HG02763 (cell line): Measurements from ENCODE around the gene CTSH.
A peak's percentile ranks its signal among the peaks of the same experiment; 100 is the strongest.
"Not testable (repeated sequence)": the region's sequence is repeated elsewhere in the genome, so short reads cannot be mapped to it uniquely, and the experiment has no call there.

Experiments
- ATAC-seq: cut with Tn5 transposase; IDR thresholded peaks from one replicate; pipeline ENCODE4 v1.9.1; 2021; ENCODE audit warnings: mild to moderate bottlenecking, moderate library complexity; ENCODE audit not compliant: unreplicated experiment

Gene CTSH

DNA sequence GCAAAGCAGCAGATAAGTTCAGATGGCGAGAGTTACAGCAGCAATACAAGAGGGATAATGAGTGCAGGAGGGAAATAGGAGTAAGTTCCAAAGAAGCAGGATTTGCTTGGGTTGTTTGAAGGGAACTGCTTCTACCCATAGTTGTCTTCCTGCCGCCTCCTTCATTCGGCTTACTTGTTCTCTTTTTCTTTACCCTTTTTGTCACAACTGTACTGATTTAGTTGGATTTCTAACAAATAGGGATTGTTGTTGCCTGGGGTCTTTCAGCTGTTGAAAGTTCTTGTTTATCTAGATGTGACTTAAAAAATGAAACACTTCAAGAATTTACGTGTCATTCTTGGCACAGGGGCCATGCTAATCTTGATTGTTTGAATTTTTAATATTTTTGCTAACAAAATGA is 46.3 kb downstream of the CTSH start:
- no peak for ATAC-seq

DNA sequence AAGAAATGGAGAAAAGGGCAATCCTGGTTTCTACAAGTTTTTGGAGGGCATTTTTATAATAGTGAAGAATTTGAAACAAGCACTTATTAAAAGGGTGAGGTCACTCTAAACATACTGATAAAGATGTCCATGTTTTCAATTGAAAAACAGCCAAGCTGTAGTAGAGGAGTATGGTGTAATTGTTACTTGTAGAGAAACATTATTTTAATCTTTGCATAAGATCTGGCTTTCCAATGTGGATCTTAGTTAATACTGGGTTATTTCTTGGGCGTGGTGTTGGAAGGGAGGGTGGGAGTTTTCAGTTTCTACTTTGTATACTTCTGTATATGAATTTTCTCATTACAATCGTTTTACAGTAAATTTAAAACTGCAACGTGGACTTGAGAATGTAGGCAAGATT is 49.4 kb downstream of the CTSH start:
- no peak for ATAC-seq

DNA sequence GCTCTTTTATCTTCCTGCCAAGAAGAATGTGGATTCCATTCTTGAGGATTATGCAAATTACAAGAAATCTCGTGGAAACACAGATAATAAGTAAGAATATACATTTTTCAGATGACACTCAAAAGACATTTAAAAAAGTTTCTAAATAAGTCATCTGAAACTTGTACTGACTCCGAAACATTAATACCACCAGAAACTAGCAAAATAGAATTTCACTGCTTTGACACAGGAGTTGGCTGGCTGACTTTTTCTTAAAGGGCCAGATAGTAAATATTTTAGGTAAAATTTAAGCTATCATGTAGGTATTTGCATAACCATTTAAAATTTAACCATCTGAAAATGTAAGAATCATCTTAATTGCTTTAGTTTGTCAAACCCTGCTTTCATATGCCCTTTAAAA is 51.3 kb downstream of the CTSH start:
- ATAC-seq: no peak

DNA sequence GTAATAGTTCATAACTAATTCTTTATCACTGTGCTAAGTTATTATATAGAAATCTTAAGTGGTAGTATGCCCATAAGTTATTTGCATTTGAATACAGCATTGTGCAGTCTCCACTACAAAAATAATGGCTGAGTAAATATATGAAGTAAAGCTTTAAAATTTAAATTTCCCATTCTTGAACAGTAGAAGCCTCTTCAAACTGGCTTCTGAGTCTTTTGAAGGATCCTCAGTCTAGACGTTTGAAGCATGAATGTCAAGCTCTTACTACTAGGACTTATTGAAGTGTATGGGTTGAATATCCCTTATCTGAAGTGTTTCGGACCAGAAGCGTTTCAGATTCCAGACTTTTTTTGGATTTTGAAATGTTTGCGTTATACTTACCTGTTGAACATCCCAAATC is 55.8 kb downstream of the CTSH start:
- no peak for ATAC-seq

DNA sequence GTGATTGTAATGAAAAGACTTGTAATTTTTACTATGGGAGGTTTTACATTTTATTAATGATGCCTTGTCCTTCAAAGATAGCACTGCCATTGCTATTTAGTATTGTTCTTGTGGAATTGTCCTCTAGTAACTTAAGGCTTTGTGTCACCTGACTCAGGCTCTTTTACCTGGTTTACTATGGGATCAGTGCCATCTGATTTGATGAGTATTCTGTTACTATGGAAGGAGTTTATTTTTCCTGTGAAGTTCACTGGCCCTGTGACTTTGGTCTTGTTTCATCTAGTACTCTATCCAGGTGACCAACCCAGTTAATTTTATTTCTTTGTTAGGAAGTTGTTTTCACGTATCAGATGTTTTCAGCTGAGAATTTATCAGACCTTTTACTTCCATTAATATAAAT is 63.2 kb downstream of the CTSH start:
- ATAC-seq: no peak

DNA sequence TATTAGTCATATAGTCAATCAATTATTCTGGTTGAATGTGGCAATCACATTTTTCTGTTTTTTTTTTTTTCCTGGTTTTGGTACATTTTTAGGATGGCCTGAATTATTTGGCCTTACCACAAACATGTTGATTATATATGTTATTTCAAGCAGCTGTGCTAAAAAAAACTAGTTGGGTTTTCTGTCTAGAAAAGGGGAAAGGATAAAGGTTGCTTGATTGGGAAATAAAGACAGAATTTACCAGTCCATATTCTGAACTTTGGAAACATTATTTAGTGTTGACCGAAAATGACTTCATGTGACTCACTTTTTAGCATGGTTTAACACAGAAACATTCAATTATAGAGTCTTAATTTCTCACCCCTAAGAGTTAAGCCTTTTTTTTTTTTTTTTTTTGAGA is 64.0 kb downstream of the CTSH start:
- ATAC-seq: no peak

DNA sequence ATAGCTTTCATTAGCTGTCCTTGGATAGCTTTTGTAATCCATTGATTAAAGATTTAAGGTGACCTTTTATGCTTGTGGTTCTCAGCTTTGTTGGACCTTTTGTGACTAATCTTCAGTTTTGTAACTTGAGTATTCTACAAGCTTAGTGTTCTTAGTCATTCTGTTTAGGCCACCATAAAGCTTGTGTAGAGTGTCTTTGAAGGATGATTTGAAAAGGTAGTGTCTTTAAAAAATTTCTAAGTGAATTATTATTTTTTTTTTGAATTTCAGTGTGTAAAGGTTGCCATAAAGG is 64.7 kb downstream of the CTSH start:
- ATAC-seq: no peak

DNA sequence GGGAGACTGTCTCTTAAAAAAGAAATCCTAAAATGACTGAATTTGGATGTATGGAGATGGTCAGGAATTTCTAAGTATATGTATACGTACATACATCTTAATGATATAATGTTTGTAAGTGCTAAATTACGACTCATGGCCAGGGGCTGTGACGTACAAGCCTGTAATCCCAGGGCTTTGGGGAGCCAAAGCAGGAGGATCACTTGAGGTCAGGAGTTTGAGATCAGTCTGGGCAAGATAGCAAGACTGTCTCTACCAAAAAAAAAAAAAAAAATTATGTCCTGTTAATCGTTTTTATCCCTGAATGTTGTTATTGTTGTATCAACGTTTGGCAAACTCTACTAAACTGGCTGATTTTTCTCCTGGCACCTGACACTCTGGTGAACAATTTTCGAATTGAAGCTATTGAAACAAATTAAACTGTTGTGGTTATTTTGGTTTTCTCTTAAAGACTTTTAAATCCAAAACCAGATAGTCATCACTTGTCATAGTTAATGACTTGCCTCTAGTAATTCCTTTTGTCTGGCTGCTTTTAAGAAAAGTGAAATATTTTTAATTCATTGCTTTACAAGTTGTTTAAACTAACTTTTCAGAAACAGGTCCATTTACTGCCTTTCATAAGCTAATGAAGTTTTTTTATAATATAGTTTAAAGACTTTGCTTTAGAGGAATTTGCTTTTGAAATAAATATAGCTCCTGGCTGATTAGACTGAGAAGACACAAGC is 65.2 kb downstream of the CTSH start:
- ATAC-seq: no peak

DNA sequence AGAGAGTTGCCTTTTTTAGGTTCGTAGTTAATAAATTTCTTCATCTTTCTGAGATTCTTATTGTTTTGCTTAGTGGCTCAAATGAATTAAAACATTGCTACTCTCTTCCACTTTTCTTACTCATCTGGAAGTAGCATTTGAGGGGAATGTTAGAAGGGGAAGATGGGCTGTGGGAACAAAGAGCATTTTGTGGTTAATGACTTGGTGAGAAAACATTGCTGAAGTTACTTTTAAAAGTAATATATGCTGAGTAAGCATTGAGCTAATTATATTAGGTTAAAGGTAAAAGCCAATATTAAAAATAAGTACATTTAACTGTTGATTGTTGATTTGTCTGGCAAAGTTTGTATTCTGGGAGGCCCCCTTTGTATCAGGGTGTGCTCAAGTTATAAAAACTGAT is 66.5 kb downstream of the CTSH start:
- no peak for ATAC-seq

DNA sequence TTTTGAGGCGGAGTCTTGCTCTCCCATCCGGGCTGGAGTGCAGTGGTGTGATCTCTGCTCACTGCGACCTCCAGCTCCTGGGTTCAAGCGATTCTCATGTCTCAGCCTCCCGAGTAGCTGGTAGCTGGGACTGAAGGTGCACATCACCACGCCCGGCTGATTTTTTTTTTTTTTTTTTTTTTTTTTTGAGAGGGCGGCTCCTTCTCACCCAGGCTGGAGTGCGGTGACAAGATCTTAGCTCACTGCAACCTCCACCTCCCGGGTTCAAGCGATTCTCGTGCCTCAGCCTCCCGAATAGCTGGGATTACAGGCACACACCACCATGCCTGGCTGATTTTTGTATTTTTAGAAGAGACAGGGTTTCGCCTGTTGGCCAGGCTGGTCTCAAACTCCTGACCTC is 67.9 kb downstream of the CTSH start:
- not testable (repeated sequence) for ATAC-seq

DNA sequence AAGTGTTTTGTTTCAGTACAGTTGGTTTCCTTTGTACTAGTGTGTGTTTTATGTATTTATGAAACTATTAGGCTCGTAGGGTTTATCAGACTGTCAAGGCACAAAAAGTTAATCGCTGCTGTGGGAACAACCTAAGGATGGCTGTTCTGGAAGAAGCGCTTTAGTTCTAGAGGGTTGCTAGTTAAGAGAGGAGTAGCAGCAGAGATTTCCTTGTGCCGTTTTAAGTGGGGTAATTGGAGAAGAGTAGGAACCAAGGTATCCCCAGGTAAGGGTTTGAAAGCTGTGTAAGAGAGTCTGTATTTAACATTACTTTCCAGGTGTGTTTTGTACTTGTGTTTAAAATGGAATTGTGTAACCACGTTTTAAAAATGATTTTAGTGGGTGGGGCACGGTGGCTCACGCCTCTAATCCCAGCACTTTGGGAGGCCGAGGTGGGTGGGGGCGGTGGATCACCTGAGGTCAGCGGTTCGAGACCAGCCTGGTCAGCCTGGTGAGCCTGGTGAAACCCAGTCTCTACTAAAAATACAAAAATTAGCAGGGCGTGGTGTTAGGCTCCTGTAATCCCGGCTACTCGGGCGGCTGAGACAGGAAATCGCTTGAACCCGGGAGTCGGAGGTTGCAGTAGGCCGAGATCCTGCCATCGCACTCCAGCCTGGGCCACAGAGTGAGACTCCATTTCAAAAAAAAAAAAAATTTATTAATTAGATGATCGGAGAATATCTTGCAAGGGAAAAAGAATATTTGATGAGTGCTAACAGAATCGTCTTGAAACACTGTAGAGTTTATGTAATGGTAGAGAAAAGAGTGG is 69.5 kb downstream of the CTSH start:
- ATAC-seq: no peak

DNA sequence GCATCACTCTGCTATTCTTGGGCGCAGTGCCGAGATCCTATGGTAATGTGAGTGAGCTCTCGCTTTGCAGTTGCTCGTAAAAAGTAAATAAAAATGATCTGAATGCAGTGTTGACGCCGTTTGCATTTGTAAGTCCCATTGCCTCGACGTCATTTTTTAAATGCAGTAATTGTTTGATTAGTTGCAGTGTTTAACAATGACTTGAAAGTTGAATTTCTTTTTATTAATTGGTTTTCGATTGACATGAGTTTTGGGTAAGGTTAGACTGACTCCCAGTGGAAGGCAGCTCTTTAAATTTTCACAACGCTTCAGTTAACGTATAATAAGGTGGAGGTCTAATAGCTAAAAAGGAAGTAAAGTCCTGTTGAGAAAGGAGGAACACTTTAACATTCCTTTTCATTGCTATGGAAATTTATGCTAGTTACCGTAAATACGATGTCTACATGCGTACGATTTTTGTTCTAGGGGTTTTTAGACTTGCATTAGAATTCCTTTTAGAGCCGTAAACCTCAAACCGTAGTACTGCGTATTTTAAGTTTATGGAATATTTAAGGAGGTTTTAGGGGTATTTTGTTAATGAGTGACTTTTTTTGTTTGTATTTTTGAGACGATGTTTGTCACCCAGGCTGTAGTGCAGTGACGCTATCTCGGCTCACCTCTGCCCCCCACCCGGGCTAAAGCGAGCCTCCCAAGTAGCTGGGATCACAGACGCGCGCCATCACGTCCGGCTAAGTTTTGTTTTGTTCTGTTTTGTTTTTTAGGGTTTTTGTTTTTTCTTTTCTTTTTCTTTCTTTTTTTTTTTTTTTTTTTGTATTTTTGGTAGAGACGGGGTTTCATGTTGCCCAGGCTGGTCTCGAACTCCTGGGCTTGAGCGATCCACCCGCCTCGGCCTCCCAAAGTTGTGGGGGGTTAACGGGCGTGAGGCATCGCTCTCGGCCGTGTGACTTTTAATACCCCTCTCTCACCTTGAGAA is 70.8 kb downstream of the CTSH start:
- no peak for ATAC-seq

DNA sequence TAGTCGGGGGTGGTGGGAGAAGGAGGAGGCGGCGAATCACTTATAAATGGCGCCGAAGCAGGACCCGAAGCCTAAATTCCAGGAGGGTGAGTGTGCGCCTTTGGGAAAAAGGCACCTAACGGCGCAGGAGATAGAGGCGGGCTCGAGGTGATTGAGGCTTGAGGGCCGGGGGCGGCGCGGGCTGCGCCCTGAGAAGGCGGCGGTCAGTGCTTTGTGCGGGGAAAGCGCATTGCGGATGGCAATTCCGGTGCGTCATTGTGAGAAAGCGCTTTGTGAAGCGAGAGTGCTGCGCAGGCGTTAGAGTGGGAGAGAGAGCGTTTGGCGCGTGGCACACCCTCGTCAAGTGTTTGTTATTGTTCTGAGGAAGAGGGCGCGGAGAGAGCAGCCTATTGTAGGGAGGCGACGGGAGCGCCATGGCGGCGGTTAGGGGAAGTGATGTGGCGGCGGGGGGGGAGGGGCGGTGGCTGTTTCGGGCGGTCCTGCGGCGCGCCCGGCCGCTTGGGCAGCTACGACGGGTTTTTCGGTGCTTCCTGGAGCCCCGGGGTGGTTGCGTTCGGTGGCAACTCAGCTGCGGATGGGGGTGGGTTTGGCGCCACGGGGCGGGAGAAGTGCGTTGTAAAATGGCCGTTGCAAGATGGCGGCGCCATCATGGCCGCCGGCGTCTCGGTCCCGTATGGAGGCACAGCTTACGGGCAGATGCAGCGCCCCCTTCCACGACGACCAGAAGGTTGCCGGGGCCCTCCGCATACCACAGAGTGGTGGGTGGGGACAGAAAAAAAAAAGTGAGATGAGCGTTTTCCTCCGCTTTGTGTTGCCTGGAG is 71.7 kb downstream of the CTSH start:
- ATAC-seq: peak; percentile 74

DNA sequence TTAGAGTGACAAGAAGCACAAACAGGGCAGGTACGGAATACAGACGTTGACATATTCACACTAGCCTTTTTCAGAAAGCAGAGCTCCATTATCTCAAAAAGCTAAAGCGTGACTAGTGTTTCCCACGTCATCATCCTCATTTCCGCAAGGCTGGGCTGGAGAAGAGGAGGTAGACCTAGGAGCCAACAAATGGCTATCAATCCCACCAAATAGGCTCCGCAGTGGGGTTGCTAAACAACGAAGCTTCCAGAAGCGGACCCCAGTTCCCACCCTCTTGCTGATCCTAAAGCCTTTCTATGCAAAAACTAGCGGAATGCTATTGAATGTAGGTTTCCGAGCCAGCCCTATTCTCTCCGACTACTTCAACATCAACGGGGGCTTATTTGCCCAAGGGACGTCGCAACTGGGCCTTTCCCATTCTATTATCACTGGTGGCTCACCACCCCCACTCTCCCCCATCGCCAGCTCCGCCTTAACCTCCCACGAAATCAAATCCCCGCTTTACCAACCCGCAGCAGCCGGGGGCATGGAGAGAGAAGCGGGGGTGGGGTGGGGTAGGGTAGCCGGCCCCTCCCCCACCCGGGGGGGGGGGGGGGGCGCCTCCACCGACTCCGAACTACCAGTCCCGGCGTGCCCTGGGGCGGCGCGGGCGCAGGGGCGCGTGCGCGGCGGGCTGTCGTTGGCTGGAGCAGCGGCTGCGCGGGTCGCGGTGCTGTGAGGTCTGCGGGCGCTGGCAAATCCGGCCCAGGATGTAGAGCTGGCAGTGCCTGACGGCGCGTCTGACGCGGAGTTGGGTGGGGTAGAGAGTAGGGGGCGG is 72.5 kb downstream of the CTSH start, which contains the start of gene MORF4L1:
MORF4L1 (plus strand) TSS at position 736 of the 817 bp plus-strand sequence. CDS start 128 bp downstream, outside the sequence.
- ATAC-seq: peak; percentile 83

DNA sequence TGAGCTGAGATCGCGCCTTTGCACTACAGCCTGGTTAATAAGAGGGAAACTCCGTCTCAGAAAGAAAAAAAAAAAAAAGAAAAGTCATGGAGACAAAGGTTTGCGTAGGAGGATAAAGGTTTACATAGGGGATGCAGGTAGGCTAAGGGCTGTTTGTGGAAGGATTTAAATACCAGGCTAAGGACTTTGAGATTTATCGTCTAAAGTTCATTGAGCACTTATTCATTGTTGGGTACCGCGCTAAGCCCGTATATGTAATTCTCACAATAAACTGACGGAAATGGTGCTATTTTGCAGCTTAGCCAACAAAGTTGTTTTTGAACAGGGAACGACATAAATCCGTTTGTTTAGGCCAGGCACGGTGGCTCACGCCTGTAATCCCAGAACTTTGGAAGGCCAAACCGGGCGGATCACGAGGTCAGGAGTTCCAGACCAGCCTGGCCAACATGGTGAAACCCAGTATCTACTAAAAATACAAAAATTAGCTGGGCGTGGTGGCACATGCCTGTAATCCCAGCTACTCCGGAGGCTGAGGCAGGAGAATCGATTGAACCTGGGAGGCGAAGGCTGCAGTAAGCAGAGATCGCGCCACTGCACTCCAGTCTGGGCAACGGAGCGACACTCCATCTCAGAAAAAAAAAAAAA is 73.2 kb downstream of the CTSH start:
- not testable (repeated sequence) for ATAC-seq
